ENCODE results near the gene KLHL35. TPM values are rescaled to one million over a fixed set of nuclear protein-coding genes. Genes with fewer than 3 reads are reported as not detected.
A peak's percentile ranks its signal among the peaks of the same experiment; 100 is the strongest.

The KLHL35 gene
- total RNA-seq, 4 donors from 2014 or later: 0.72 TPM; not detected in 3

DNA sequence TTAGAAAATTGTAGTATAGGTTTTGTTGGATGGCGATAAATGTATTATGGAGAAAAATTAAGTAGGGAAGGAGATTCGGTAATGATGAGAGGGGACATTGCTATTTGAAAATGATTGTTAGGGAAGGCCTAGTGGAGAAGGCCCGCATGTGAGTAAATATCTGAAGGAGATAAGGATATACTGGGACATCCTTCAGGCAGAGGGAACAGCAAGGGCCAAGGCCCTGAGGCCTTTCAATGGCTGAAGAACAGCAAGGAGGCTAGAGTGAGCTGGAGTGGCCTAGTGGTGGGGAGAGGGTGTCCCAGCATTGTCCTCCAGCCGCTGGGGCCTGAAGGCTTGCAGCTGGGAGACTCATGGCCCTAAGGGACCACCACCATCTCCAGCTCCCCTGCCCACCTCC is 58.4 kb downstream of the KLHL35 start:
- Histone ChIP-seq H3K4me1 (peaks cover 0 to 22% (median 6%) of the 10 kb centered on the region in 3 donors), H3K4me3 (no peak overlapping the region), H3K36me3 (no peaks in the 10 kb centered on the region), H3K27ac (no peak overlapping the region), H3K9me3 (no peaks in the 10 kb centered on the region), H3K27me3 (no peaks in the 10 kb centered on the region)
- TF ChIP-seq EP300 (IDR thresholded peaks at IDR 0.05) (no peak), CTCF (IDR thresholded peaks at IDR 0.05) (no peak), POLR2A (IDR thresholded peaks at IDR 0.05) (no peak), POLR2AphosphoS5 (IDR thresholded peaks at IDR 0.05) (no peak)
- ATAC-seq: no peak
- 96% methylated on average over 2 to 4 of the region's 4 CpGs for WGBS, 2 donors (ENCODE audit: low coverage in 1 of 2)

- ATAC-seq: no peak
- H3K9me3 ChIP-seq: peaks cover 0 to 9% (median 0%) of the 10 kb centered on the region in 3 donors
- peaks cover 0 to 19% (median 6%) of the 10 kb centered on the region in 3 donors for H3K4me1 ChIP-seq
- H3K36me3 ChIP-seq: no peaks in the 10 kb centered on the region
- WGBS, 2 donors (ENCODE audit: low coverage in 1 of 2): 70 to 89% methylated on average over 3 to 6 of the region's 8 CpGs
- TF ChIP-seq CTCF (IDR thresholded peaks at IDR 0.05) (no peak), POLR2A (IDR thresholded peaks at IDR 0.05) (no peak), POLR2AphosphoS5 (IDR thresholded peaks at IDR 0.05) (no peak), EP300 (IDR thresholded peaks at IDR 0.05) (no peak)
- no peaks in the 10 kb centered on the region for H3K27me3 ChIP-seq
- no peak overlapping the region for H3K4me3 ChIP-seq
- peak overlapping the region in 1 of 4 donors; percentile 75 for H3K27ac ChIP-seq
These were observed 59.8 kb downstream of the KLHL35 start for GRCh38 chr11:75373201-75373600.

Small RNA genes lying within 50 kb of the gene (small RNA-seq; reads per million reads assigned to genes)
- gene SNORD15A (0 reads per million in 4 donors), gene SNORD15B (83.6 to 143 (median 118) reads per million in 4 donors)

Other genes starting within 250 kb of the KLHL35 start
- gene TPBGL, start 192.4 kb downstream of the KLHL35 start, total RNA-seq: under 1 TPM in 2 of 4 donors, not detected in 2; 0.13 to 0.31 TPM
- gene ARRB1, start 81.5 kb downstream of the KLHL35 start, total RNA-seq: 100 to 1,000 TPM in 1 of 4 donors, 10 to 100 TPM in 3; 72.3 to 120 (median 93.0) TPM
- gene RPS3, start 33.7 kb downstream of the KLHL35 start, total RNA-seq: 1,000 to 10,000 TPM in 2 of 4 donors, 100 to 1,000 TPM in 2; 767 to 1,946 (median 1,260) TPM
- gene GDPD5, start 92.7 kb upstream of the KLHL35 start, total RNA-seq: 1 to 10 TPM; 3.8 to 9.3 (median 6.4) TPM
- gene SERPINH1, start 129.1 kb upstream of the KLHL35 start, total RNA-seq: 100 to 1,000 TPM; 127 to 284 (median 175) TPM
- gene MAP6, start 235.8 kb upstream of the KLHL35 start, total RNA-seq: 10 to 100 TPM; 23.3 to 35.5 (median 25.5) TPM